HG02852 (cell line): ENCODE results near the gene CCDC71.

Experiments
- ATAC-seq: cut with Tn5 transposase; IDR thresholded peaks from one replicate; pipeline ENCODE4 v1.9.1; 2021; ENCODE audit warnings: mild to moderate bottlenecking, moderate library complexity; ENCODE audit not compliant: unreplicated experiment

Gene CCDC71

GRCh38 chr3:49132073-49132436 is 34.1 kb downstream of the CCDC71 start:
- no peak for ATAC-seq

- no peak for ATAC-seq
Observed at GRCh38 chr3:49131576-49131975, 34.6 kb downstream of the CCDC71 start.

DNA sequence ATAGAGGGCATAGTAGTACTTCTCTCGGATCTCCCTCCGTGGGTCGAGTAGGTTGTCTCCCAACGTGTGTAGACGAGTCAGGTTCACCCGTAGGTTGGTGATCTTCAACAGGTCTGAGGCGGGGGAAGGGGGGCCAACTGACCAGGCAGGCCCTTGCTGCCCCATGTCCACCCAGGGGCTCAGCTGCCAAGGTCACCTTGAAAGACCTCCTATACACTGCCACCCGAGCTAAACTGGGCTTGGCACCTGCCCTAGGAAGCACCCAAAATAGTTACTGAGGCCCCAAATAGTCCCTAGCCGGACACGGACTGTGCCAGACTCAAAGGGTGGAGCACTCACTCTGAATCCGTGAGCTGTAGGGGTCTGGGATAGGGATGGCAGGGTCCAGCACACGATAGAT is 35.1 kb downstream of the CCDC71 start:
- ATAC-seq, result no peak

- ATAC-seq, result no peak
Observed at GRCh38 chr3:49124991-49125670, 41.0 kb downstream of the CCDC71 start.

GRCh38 chr3:49124203-49124602 is 41.9 kb downstream of the CCDC71 start:
- no peak for ATAC-seq

DNA sequence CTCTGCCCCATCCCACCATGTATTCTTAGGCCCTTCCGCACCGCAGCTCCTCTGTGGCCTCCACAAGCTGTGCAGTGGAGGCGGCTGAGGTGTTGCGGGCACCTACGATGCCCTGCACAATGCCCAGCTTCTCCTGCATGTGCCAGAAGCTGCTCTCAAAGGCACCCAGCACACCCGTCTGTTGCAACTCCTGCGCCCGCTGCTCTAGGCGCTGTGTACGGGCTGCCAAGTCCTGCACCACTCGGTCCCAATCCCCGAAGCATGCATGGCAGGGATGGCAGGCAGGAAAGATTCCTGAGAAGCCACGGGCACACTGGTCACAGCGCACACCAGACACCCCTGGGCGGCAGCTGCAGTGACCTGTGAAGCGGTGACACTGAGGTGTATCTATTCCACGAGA is 42.4 kb downstream of the CCDC71 start:
- ATAC-seq, result no peak

DNA sequence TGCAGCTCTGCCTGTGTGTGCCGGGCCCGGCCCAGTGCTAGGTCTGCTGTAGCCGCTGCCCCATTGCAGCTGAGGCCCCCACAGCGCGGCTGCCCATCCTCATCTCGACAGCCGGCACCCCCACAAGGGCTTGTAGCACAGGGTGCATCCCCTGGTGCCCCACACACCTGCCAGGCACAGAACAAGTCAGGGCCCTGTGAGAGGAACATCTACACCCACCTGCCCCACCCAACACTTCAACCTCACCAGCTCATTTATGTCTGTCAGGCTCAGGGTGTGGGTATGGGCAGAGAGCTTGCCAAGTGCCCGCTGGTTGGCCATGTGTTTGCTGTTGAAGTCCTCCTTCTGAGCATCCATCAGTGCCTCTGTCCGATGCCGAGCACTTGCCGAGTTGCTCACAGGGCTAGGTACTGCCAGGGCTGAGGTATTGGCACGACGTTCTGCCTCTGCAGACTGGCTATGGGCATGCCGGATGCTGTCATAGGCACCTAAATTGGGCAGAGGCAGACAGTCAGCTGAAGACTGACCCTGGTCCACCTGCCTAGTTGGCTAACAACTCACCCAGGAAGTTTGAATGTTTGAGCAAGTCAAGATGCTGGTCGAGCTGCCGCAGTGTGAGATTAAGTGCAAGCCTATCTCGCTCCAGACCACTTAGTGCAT is 43.1 kb downstream of the CCDC71 start:
- ATAC-seq, result no peak

DNA sequence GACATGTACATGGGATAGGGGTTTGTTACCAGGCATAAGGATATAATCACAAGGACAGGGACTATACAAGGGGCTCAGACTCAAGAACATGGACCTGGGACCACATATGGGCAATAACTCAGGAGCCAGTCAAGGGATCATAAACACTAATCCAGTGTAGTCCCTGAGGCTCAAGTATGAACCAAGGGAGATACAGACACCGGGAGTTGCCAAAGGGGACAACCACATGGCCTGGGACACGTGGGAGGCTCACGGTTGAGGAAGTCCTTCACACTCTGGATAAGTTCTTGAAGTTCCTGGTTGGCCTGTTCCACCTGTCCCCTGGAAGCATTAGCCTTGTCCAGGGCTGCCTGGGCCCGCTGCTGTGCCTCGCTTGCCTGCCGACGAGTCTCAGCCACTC is 43.7 kb downstream of the CCDC71 start:
- ATAC-seq, result no peak

DNA sequence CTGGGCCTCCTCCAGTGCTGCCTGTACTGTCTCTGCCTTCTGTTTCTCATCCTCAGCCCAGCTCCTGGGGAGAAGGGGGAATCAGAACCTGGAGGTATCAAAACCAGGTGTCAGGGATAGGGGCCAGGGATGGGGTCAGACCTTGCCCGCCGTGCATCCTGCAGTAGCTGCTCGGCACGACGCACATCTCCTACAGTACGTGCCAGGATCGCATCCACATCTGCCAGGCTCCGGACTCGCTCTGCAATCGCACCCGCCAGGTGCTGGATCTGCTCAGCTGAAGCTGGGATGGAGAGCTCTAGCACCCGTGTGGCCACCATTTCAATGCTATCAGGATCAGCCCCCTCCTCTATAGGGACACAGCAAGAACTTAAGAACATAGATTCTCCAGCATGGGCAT is 44.1 kb downstream of the CCDC71 start:
- ATAC-seq, result no peak

DNA sequence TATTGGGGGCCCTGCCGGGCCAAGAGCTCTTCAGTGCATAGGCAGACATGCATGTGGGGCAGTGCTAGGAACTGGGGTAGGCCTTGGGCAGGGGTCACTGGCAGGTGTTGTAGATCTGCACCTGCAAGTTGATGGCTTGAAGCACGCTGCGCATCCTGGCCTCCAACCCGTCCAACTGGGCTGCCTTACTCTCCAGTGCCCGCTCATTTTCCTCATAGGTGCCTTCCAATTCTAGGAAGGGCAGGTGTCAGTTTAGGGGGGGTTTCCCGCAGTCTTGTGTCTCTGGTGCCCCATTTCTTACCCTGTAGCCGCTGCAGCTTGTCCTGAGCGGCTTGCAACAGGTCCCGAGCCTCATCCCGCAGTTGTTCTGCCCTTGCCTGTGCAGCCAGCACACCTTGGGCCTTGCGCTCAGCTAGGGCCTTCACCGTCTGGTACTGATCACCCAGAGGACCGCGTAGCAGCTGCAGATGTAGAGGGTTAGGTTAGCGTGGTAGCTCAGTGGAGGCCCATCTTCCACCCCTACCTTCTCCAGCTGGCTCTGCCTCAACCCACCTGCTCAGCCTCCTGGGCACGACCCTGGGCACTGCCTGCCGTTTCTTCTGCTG is 44.9 kb downstream of the CCDC71 start:
- ATAC-seq, result no peak

GRCh38 chr3:49120438-49121131 is 45.5 kb downstream of the CCDC71 start, which contains the start of gene USP19:
TSS of gene USP19 (minus strand) at chr3:49120823. CDS start at chr3:49119145, 1,678 bp downstream.
- peak; percentile 88 for ATAC-seq

DNA sequence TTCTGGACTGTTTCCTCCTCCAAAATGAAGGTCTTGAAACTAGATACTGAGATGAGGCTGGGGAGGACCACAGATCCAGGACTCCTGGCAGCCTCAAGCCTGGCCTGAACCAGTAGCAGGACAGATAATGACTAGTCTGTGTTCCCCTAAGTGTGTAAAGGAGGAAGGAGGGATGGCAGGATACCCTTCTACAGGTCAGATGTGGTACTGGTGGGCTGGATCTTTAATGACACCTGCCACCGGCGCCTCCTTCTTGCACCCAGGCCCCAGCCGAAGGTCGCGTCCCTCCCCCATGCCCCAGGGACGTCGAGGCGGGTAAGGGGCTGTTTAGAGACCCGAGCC is 46.1 kb downstream of the CCDC71 start:
- no peak for ATAC-seq

GRCh38 chr3:49119439-49119838 is 46.7 kb downstream of the CCDC71 start:
- no peak for ATAC-seq

DNA sequence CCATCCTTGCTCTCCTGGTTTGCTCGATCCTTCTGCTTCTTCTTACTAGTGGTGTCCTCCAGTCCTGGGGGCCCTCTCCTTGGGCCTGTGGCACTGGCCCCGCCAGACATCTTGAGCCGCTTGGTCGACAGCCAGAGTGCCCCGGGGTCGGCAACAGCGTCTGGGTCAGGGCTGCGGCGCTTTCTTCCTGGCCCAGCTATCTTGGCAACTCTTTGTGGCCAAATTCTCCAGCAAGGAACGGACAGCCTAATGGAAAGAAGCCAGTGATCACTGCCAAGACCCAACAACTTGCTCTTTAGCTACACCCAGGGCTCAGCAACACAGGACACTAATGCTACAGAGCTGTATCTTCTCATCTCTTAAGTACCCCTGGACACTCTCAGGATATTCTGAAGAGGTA is 47.1 kb downstream of the CCDC71 start:
- ATAC-seq, result no peak
